ENCODE measurements around the gene PNPLA3. TPM values are rescaled to one million over a fixed set of nuclear protein-coding genes. Genes with fewer than 3 reads are reported as not detected.

The PNPLA3 gene
- total RNA-seq, 1 experiment from 2014 or later, result 17.5 TPM

GRCh38 chr22:43988116-43988820 is 64.7 kb downstream of the PNPLA3 start:
- H3K36me3 Mint-ChIP-seq (ENCODE audit: insufficient read depth in 1 of 3, low read depth in 3 of 3), result peaks cover 18 to 80% (median 71%) of the 10 kb centered on the region in 3 experiments; a peak in 6 of 7 replicates
- H3K9me3 ChIP-seq (ENCODE audit: control insufficient read depth, low read depth, low read length), result no peaks in the 10 kb centered on the region
- DNase-seq, result no peak
- H4K5ac ChIP-seq (ENCODE audit: insufficient read length, low read depth, low read length), result no peak overlapping the region
- H3K27ac Mint-ChIP-seq, result no peak overlapping the region
- no peak overlapping the region for H3K18ac ChIP-seq (ENCODE audit: insufficient read length, low read depth, low read length)
- H3K27ac ChIP-seq (ENCODE audit: insufficient read length, low read depth, low read length), result no peak overlapping the region
- H3K9me3 Mint-ChIP-seq, result no peaks in the 10 kb centered on the region
- H3K4ac ChIP-seq (ENCODE audit: low read depth, low read length), result no peak overlapping the region
- H3K23me2 ChIP-seq (ENCODE audit: insufficient read length, low read depth, low read length, poor library complexity, severe bottlenecking), result no peaks in the 10 kb centered on the region
- H3K4me3 Mint-ChIP-seq, result no peak overlapping the region
- H3K27me3 ChIP-seq (ENCODE audit: insufficient read depth, low read length), result no peaks in the 10 kb centered on the region
- H2AK5ac ChIP-seq (ENCODE audit: insufficient read length, low read length), result no peak overlapping the region
- H2BK15ac ChIP-seq (ENCODE audit: low read depth, low read length), result no peak overlapping the region
- no peak overlapping the region for H2BK20ac ChIP-seq (ENCODE audit: low read depth, low read length, poor library complexity, severe bottlenecking)
- H2BK5ac ChIP-seq (ENCODE audit: insufficient read length, low read length), result no peak overlapping the region
- H3K4me1 ChIP-seq (ENCODE audit: insufficient read depth, low read length), result no peaks in the 10 kb centered on the region
- H3K79me2 ChIP-seq (ENCODE audit: insufficient read depth, low read length), result no peaks in the 10 kb centered on the region
- no peak overlapping the region for H3K23ac ChIP-seq (ENCODE audit: insufficient read length, low read depth, low read length)
- no peak overlapping the region for H2BK12ac ChIP-seq (ENCODE audit: insufficient read length, low read depth, low read length)
- H2BK120ac ChIP-seq (ENCODE audit: low read depth, low read length, poor library complexity, severe bottlenecking), result no peak overlapping the region
- H3K79me1 ChIP-seq (ENCODE audit: insufficient read depth, low read depth, low read length, poor library complexity, severe bottlenecking), result no peaks in the 10 kb centered on the region
- H3K9ac ChIP-seq (ENCODE audit: extremely low read depth, insufficient read length, low read length), result no peak overlapping the region
- no CpG with 5 or more reads among the region's 8 CpGs for whole genome bisulfite sequencing (ENCODE audit: extremely low coverage, insufficient read length, low lambda C conversion rate)
- TF ChIP-seq, protein P1, sequence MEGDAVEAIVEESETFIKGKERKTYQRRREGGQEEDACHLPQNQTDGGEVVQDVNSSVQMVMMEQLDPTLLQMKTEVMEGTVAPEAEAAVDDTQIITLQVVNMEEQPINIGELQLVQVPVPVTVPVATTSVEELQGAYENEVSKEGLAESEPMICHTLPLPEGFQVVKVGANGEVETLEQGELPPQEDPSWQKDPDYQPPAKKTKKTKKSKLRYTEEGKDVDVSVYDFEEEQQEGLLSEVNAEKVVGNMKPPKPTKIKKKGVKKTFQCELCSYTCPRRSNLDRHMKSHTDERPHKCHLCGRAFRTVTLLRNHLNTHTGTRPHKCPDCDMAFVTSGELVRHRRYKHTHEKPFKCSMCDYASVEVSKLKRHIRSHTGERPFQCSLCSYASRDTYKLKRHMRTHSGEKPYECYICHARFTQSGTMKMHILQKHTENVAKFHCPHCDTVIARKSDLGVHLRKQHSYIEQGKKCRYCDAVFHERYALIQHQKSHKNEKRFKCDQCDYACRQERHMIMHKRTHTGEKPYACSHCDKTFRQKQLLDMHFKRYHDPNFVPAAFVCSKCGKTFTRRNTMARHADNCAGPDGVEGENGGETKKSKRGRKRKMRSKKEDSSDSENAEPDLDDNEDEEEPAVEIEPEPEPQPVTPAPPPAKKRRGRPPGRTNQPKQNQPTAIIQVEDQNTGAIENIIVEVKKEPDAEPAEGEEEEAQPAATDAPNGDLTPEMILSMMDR (conservative IDR thresholded peaks at IDR 0.05), result no peak
- no peak overlapping the region for H4K91ac ChIP-seq (ENCODE audit: insufficient read length, low read depth, low read length)
- no peak overlapping the region for H2AFZ ChIP-seq (ENCODE audit: low read length)
- no peak overlapping the region for H3K4me2 ChIP-seq (ENCODE audit: insufficient read depth, insufficient read length, low read length)
- H3T11ph ChIP-seq (ENCODE audit: low read length), result no peak overlapping the region
- no peak overlapping the region for H3K56ac ChIP-seq (ENCODE audit: insufficient read length, low read depth, low read length)
- no peaks in the 10 kb centered on the region for H4K20me1 ChIP-seq (ENCODE audit: control insufficient read depth, insufficient read depth, insufficient read length)
- H3K27me3 Mint-ChIP-seq (ENCODE audit: low read depth), result no peaks in the 10 kb centered on the region
- H4K8ac ChIP-seq (replicated peaks; ENCODE audit: insufficient read length, low read depth, low read length), result no peak overlapping the region
- H3K14ac ChIP-seq (ENCODE audit: insufficient read depth, low read length), result no peak overlapping the region
- peaks cover under 1 to 3% of the 10 kb centered on the region in 2 experiments; a peak in 3 of 4 replicates for H3K4me1 Mint-ChIP-seq
